ENCODE data around the gene TRPC4.

DNA sequence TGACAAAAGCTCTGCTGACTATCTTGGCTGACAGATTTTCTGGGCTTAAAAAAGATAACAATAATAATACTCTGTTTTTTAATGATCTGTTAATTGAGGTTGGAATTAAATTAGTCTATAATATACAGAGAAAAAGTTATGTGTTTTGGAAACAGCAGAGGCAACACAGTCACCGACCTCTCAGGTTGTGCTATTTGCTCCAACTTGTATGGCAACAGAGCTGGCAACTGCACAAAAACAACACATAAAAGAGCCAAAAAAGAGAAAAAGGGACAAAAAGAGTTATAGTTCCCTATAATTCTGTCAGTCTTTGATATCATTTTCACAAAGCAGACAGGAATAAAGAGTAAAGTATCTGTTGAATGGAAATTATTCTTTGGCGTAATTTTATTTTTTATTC is 168.7 kb downstream of the TRPC4 start:
- no peak for TF ChIP-seq GLIS3 (CRISPR knock-in tag; IDR thresholded peaks at IDR 0.05)
- TF ChIP-seq ARNTL (CRISPR knock-in tag; IDR thresholded peaks at IDR 0.05; ENCODE audit: borderline replicate concordance, low read depth) = no peak
- TF ChIP-seq TCF4 (CRISPR knock-in tag; IDR thresholded peaks at IDR 0.05; ENCODE audit: borderline replicate concordance) = no peak
- TF ChIP-seq, protein P1, sequence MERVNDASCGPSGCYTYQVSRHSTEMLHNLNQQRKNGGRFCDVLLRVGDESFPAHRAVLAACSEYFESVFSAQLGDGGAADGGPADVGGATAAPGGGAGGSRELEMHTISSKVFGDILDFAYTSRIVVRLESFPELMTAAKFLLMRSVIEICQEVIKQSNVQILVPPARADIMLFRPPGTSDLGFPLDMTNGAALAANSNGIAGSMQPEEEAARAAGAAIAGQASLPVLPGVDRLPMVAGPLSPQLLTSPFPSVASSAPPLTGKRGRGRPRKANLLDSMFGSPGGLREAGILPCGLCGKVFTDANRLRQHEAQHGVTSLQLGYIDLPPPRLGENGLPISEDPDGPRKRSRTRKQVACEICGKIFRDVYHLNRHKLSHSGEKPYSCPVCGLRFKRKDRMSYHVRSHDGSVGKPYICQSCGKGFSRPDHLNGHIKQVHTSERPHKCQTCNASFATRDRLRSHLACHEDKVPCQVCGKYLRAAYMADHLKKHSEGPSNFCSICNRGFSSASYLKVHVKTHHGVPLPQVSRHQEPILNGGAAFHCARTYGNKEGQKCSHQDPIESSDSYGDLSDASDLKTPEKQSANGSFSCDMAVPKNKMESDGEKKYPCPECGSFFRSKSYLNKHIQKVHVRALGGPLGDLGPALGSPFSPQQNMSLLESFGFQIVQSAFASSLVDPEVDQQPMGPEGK (CRISPR knock-in tag; IDR thresholded peaks at IDR 0.05; ENCODE audit: borderline replicate concordance) = no peak
- TF ChIP-seq TOX (CRISPR knock-in tag; IDR thresholded peaks at IDR 0.05; ENCODE audit: borderline replicate concordance) = no peak
- TF ChIP-seq, protein P2, sequence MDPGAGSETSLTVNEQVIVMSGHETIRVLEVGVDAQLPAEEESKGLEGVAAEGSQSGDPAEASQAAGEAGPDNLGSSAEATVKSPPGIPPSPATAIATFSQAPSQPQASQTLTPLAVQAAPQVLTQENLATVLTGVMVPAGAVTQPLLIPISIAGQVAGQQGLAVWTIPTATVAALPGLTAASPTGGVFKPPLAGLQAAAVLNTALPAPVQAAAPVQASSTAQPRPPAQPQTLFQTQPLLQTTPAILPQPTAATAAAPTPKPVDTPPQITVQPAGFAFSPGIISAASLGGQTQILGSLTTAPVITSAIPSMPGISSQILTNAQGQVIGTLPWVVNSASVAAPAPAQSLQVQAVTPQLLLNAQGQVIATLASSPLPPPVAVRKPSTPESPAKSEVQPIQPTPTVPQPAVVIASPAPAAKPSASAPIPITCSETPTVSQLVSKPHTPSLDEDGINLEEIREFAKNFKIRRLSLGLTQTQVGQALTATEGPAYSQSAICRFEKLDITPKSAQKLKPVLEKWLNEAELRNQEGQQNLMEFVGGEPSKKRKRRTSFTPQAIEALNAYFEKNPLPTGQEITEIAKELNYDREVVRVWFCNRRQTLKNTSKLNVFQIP (CRISPR knock-in tag; IDR thresholded peaks at IDR 0.05; ENCODE audit: borderline replicate concordance, low read depth) = no peak
- TF ChIP-seq, protein P3, sequence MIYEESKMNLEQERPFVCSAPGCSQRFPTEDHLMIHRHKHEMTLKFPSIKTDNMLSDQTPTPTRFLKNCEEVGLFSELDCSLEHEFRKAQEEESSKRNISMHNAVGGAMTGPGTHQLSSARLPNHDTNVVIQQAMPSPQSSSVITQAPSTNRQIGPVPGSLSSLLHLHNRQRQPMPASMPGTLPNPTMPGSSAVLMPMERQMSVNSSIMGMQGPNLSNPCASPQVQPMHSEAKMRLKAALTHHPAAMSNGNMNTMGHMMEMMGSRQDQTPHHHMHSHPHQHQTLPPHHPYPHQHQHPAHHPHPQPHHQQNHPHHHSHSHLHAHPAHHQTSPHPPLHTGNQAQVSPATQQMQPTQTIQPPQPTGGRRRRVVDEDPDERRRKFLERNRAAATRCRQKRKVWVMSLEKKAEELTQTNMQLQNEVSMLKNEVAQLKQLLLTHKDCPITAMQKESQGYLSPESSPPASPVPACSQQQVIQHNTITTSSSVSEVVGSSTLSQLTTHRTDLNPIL (CRISPR knock-in tag; IDR thresholded peaks at IDR 0.05; ENCODE audit: low read depth) = no peak
- no peak for TF ChIP-seq RARB (CRISPR knock-in tag; IDR thresholded peaks at IDR 0.05)
- no peak for TF ChIP-seq ESRRG (CRISPR knock-in tag; IDR thresholded peaks at IDR 0.05)

Data from SK-N-SH treated with all-trans-retinoic acid at 6 μM for 48 hours (cell line).